ENCODE results near the gene FNIP1. TPM values are rescaled to one million over a fixed set of nuclear protein-coding genes. Genes with fewer than 3 reads are reported as not detected.

FNIP1 gene
- total RNA-seq, 1 experiment from 2014 or later = 16.4 TPM

GRCh38 chr5:131746423-131746822, 50.4 kb downstream of the FNIP1 start:
- BruUV-seq (replicated peaks) = no TSS peak
- Histone ChIP-seq H3K27ac (ENCODE audit: low read depth, low read length) (no peak overlapping the region), H4K20me1 (ENCODE audit: insufficient read depth) (no peaks in the 10 kb centered on the region), H3K9me2 (ENCODE audit: insufficient read depth) (no peaks in the 10 kb centered on the region), H3K9ac (ENCODE audit: low read length) (no peak overlapping the region), H3K79me2 (ENCODE audit: insufficient read depth, low read length) (peaks cover 3% of the 10 kb centered on the region), H3K36me3 (ENCODE audit: control insufficient read depth in 1 of 2, insufficient read depth in 2 of 2, low read length in 2 of 2) (no peaks in the 10 kb centered on the region; a peak in 2 of 4 replicates), H3K27me3 (ENCODE audit: insufficient read depth, low read length) (no peaks in the 10 kb centered on the region), H2AFZ (ENCODE audit: low read depth, low read length, poor library complexity, severe bottlenecking) (no peak overlapping the region), H3K4me3 (replicated peaks in 1 of 2; ENCODE audit: low read depth in 1 of 2, low read length in 2 of 2) (no peak overlapping the region), H3K4me2 (ENCODE audit: low read length) (no peak overlapping the region), H3K9me3 (ENCODE audit: control insufficient read depth in 1 of 2, insufficient read depth in 1 of 2, low read depth in 1 of 2, low read length in 2 of 2) (no peaks in the 10 kb centered on the region), H3K4me1 (ENCODE audit: control insufficient read depth in 1 of 2, insufficient read depth in 2 of 2, low read length in 2 of 2) (peaks cover 0 to 5% of the 10 kb centered on the region in 2 experiments; a peak in 1 of 4 replicates)
- no peak for ATAC-seq
- TF ChIP-seq ELF1 (IDR thresholded peaks at IDR 0.05; ENCODE audit: borderline replicate concordance, low read depth) = no peak
- no peak for TF ChIP-seq REST (IDR thresholded peaks at IDR 0.05; ENCODE audit: low read depth)
- no peak for TF ChIP-seq EGR1 (IDR thresholded peaks at IDR 0.05; ENCODE audit: low read depth)
- no peak for TF ChIP-seq CTCF (IDR thresholded peaks at IDR 0.05 in 2 of 3, conservative IDR thresholded peaks at IDR 0.05 in 1 of 3; ENCODE audit: borderline replicate concordance in 1 of 3, insufficient read depth in 1 of 3, low read depth in 2 of 3, low read length in 2 of 3)
- no peak for TF ChIP-seq ZNF274 (IDR thresholded peaks at IDR 0.05; ENCODE audit: low read depth, low read length)
- no peak for TF ChIP-seq FOSL1 (IDR thresholded peaks at IDR 0.05; ENCODE audit: low read depth)
- TF ChIP-seq CEBPB (IDR thresholded peaks at IDR 0.05; ENCODE audit: low read depth) = no peak
- no peak for TF ChIP-seq RAD21 (IDR thresholded peaks at IDR 0.05; ENCODE audit: low read depth)
- no peak for TF ChIP-seq YY1 (IDR thresholded peaks at IDR 0.05; ENCODE audit: extremely low read depth, insufficient replicate concordance, low read depth, low read length)
- no peak for TF ChIP-seq JUND (IDR thresholded peaks at IDR 0.05)
- no peak for TF ChIP-seq EZH2 (IDR thresholded peaks at IDR 0.05)
- no peak for TF ChIP-seq TCF7L2 (IDR thresholded peaks at IDR 0.05; ENCODE audit: borderline replicate concordance, extremely low read depth, insufficient read depth, insufficient read length)
- no peak for TF ChIP-seq SRF (IDR thresholded peaks at IDR 0.05; ENCODE audit: low read depth)
- no peak for TF ChIP-seq POLR2A (IDR thresholded peaks at IDR 0.05; ENCODE audit: borderline replicate concordance, extremely low read depth, insufficient read depth, insufficient read length)
- TF ChIP-seq SIN3A (IDR thresholded peaks at IDR 0.05; ENCODE audit: low read depth) = no peak
- no peak for TF ChIP-seq CBX3 (IDR thresholded peaks at IDR 0.05; ENCODE audit: low read depth)
- TF ChIP-seq MAX (IDR thresholded peaks at IDR 0.05) = no peak
- TF ChIP-seq SP1 (IDR thresholded peaks at IDR 0.05; ENCODE audit: low read depth) = no peak
- ChIA-PET CTCF (no interaction called here), POLR2A (no interaction called here), RAD21 (ENCODE audit: low non-redundant PET in 1 of 2, low total read pairs in 2 of 2, uncharacterized antibody in 2 of 2, unreplicated experiment in 2 of 2) (no interaction called here)
- DNase-seq (ENCODE audit: low read depth, low spot score) = no peak
- intact Hi-C loops (cut with micrococcal nuclease) = no loop called here

Measured in HCT116 (cell line).